ENCODE results near the gene PLAAT5.

PLAAT5 gene

GRCh38 chr11:63490551-63491239 lies at the start of gene PLAAT5:
Gene PLAAT5 (minus strand): TSS chr11:63491167. CDS start chr11:63491034, 133 bp downstream.
- TF ChIP-seq CTCF (conservative IDR thresholded peaks at IDR 0.05; ENCODE audit: control insufficient read depth, insufficient read depth, low read depth, low read length): no peak
- peak within 1 kb of the TSS; percentile 36 for H3K4me3 ChIP-seq (ENCODE audit: control insufficient read depth, low read depth, low read length)
- no peak for DNase-seq (ENCODE audit: low read depth)

GRCh38 chr11:63537293-63538101 lies 46.5 kb upstream of the PLAAT5 start:
- peak overlapping the region; percentile 33 for H3K4me3 ChIP-seq (ENCODE audit: control insufficient read depth, low read depth, low read length)
- peak; percentile 62 for DNase-seq (ENCODE audit: low read depth)
- no peak for TF ChIP-seq CTCF (conservative IDR thresholded peaks at IDR 0.05; ENCODE audit: control insufficient read depth, insufficient read depth, low read depth, low read length)

GRCh38 chr11:63536669-63537292 lies 45.8 kb upstream of the PLAAT5 start, which contains the start of gene PLAAT4:
Gene PLAAT4 (plus strand): TSS chr11:63536808. CDS start chr11:63536869, 61 bp downstream.
- peak; percentile 64 for DNase-seq (ENCODE audit: low read depth)
- H3K4me3 ChIP-seq (ENCODE audit: control insufficient read depth, low read depth, low read length): peak within 1 kb of the TSS; percentile 33
- no peak for TF ChIP-seq CTCF (conservative IDR thresholded peaks at IDR 0.05; ENCODE audit: control insufficient read depth, insufficient read depth, low read depth, low read length)

GRCh38 chr11:63535734-63536133 lies 44.8 kb upstream of the PLAAT5 start:
- no peak for TF ChIP-seq CTCF (conservative IDR thresholded peaks at IDR 0.05; ENCODE audit: control insufficient read depth, insufficient read depth, low read depth, low read length)
- no peak overlapping the region for H3K4me3 ChIP-seq (ENCODE audit: control insufficient read depth, low read depth, low read length)
- DNase-seq (ENCODE audit: low read depth): no peak

GRCh38 chr11:63534895-63535461 lies 44.0 kb upstream of the PLAAT5 start:
- no peak overlapping the region for H3K4me3 ChIP-seq (ENCODE audit: control insufficient read depth, low read depth, low read length)
- no peak for DNase-seq (ENCODE audit: low read depth)
- TF ChIP-seq CTCF (conservative IDR thresholded peaks at IDR 0.05; ENCODE audit: control insufficient read depth, insufficient read depth, low read depth, low read length): no peak

- TF ChIP-seq CTCF (conservative IDR thresholded peaks at IDR 0.05; ENCODE audit: control insufficient read depth, insufficient read depth, low read depth, low read length): no peak
- H3K4me3 ChIP-seq (ENCODE audit: control insufficient read depth, low read depth, low read length): no peak overlapping the region
- DNase-seq (ENCODE audit: low read depth): no peak
Observed at GRCh38 chr11:63534076-63534475, 43.1 kb upstream of the PLAAT5 start.

Data from fibroblast of mammary gland (primary cell).